Measurements from ENCODE around the gene SMYD5.
A peak's percentile ranks its signal among the peaks of the same experiment; 100 is the strongest.
"Not testable (repeated sequence)": the region's sequence is repeated elsewhere in the genome, so short reads cannot be mapped to it uniquely, and the experiment has no call there.

Gene SMYD5

GRCh38 chr2:73187549-73187948 lies 26.5 kb upstream of the SMYD5 start:
- no peak for DNase-seq (ENCODE audit: low read depth)
- TF ChIP-seq, protein P1, sequence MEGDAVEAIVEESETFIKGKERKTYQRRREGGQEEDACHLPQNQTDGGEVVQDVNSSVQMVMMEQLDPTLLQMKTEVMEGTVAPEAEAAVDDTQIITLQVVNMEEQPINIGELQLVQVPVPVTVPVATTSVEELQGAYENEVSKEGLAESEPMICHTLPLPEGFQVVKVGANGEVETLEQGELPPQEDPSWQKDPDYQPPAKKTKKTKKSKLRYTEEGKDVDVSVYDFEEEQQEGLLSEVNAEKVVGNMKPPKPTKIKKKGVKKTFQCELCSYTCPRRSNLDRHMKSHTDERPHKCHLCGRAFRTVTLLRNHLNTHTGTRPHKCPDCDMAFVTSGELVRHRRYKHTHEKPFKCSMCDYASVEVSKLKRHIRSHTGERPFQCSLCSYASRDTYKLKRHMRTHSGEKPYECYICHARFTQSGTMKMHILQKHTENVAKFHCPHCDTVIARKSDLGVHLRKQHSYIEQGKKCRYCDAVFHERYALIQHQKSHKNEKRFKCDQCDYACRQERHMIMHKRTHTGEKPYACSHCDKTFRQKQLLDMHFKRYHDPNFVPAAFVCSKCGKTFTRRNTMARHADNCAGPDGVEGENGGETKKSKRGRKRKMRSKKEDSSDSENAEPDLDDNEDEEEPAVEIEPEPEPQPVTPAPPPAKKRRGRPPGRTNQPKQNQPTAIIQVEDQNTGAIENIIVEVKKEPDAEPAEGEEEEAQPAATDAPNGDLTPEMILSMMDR (conservative IDR thresholded peaks at IDR 0.05; ENCODE audit: control insufficient read depth, insufficient read depth, low read depth, low read length), result no peak
- no peak overlapping the region for H3K4me3 ChIP-seq (ENCODE audit: control insufficient read depth, low read depth, low read length)

DNA sequence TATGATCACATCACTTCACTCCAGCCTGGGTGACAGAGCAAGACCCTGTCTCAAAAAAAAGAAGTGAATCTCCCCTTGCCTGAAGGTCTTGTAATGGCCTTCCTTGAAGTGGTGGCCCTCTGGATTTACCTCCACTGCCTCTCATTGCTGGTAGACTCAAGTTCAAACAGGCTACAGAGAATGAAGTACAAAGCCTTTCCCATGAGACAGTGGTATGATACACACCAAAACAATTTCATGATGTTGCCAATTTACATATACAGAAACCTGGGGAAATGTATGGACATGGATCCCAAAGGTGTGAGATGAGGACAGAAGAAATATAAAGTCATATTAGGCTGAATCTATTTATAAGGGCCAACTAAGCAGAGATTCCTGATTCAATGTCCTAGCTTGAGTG lies 16.5 kb upstream of the SMYD5 start:
- no peak overlapping the region for H3K4me3 ChIP-seq (ENCODE audit: control insufficient read depth, low read depth, low read length)
- TF ChIP-seq, protein P1 (conservative IDR thresholded peaks at IDR 0.05; ENCODE audit: control insufficient read depth, insufficient read depth, low read depth, low read length), result no peak
- no peak for DNase-seq (ENCODE audit: low read depth)

DNA sequence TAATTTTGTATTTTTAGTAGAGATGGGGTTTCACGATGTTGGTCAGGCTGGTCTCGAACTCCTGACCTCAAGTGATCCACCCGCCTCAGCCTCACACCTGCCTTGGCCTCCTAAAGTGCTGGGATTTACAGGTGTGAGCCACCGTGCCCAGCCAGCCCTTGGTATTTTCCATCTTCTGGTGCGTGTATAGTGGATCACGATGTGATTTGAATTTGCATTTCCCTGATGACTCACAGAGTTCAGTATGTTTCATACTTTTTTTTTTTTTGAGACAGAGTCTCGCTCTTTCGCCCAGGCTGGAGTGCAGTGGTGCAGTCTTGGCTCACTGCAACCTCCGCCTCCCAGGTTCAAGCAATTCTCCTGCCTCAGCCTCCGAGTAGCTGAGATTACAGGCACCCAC lies 13.8 kb upstream of the SMYD5 start:
- not testable (repeated sequence) for DNase-seq (ENCODE audit: low read depth); H3K4me3 ChIP-seq (ENCODE audit: control insufficient read depth, low read depth, low read length)

DNA sequence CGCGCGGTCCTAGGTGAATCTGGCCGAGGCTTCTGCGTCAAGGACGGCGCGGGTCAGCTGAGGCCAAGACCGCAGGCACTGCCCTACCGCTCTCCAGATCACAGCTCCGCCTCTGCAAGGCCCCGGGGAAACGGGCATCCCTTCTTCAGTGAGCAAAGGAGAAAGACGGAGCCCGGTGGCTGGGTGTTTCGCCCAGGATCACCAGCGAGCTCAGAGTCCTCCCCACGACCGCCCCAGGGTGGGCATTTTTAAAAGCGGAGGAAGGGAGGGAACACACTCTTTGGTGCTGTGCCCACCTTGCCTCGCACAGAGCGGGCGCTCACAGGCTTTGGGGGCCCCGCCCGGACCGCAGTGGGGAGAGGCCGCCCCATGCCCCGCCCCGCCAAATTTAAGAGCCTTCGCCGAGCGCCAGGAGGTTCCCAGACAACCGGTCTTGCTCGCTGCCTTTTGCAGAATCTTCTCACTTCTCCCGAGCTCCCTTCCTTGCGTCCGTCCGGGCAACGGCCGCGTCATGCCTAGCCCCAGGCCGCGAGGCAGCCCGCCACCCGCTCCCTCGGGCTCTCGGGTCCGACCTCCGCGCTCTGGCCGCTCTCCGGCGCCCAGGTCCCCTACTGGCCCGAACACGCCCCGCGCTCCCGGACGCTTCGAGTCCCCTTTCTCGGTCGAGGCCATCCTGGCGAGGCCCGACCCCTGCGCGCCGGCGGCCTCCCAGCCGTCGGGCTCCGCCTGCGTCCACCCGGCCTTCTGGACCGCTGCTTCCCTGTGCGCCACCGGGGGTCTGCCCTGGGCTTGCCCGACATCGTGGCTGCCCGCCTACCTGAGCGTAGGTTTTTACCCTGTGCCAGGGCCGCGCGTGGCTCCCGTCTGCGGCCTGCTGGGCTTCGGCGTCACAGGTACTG lies 11.6 kb upstream of the SMYD5 start, which contains the start of gene NOTO:
Gene NOTO, plus strand, starts transcription at position 419 of the 899 bp plus-strand sequence. Its CDS starts 93 bp downstream, at position 512.
- DNase-seq (ENCODE audit: low read depth), result peak; percentile 21
- TF ChIP-seq, protein P1 (conservative IDR thresholded peaks at IDR 0.05; ENCODE audit: control insufficient read depth, insufficient read depth, low read depth, low read length), result no peak
- no peak within 1 kb of the TSS for H3K4me3 ChIP-seq (ENCODE audit: control insufficient read depth, low read depth, low read length)

GRCh38 chr2:73203055-73203681 lies 10.9 kb upstream of the SMYD5 start:
- DNase-seq (ENCODE audit: low read depth), result no peak
- no peak overlapping the region for H3K4me3 ChIP-seq (ENCODE audit: control insufficient read depth, low read depth, low read length)

DNA sequence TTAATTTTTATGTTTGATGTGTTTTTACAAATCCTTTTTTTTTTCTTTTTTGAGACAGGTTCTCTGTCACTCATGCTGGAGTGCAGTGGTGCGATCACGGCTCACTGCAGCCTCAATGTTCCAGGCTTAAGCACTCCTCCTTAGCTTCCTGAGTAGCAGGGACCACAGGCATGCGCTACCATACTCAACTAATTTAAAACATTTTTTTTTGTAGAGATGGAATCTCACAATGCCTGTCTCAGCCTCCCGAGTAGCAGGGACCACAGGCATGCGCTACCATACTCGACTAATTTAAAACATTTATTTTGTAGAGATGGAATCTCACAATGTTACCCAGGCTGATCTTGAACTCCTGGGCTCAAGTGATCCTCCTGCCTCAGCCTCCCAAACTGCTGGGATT lies 8.4 kb upstream of the SMYD5 start:
- no peak overlapping the region for H3K4me3 ChIP-seq (ENCODE audit: control insufficient read depth, low read depth, low read length)
- DNase-seq (ENCODE audit: low read depth), result no peak
- TF ChIP-seq, protein P1 (conservative IDR thresholded peaks at IDR 0.05; ENCODE audit: control insufficient read depth, insufficient read depth, low read depth, low read length), result no peak

More at GRCh38 chr2:73203055-73203681, 10.9 kb upstream of the SMYD5 start:
- TF ChIP-seq, protein P1 (conservative IDR thresholded peaks at IDR 0.05; ENCODE audit: control insufficient read depth, insufficient read depth, low read depth, low read length), result no peak

DNA sequence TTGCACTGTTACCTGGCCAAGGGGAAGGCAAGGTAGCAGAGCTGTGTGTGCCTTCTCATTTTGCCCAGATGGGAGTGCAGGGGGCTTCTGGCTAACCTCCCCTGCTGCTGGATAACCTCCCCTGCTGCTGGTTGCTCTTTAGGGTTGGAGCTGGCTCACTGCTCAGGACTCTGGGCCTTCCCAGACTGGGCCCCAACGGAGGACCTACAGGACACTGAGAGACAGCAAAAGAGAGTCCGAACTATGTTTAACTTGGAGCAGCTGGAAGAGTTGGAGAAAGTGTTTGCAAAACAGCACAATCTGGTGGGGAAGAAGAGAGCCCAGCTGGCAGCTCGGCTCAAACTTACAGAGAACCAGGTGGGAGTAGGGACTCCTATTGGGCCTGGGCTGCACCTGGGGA lies 5.8 kb upstream of the SMYD5 start:
- no peak overlapping the region for H3K4me3 ChIP-seq (ENCODE audit: control insufficient read depth, low read depth, low read length)
- TF ChIP-seq, protein P1 (conservative IDR thresholded peaks at IDR 0.05; ENCODE audit: control insufficient read depth, insufficient read depth, low read depth, low read length), result no peak
- no peak for DNase-seq (ENCODE audit: low read depth)

Measured in fibroblast of mammary gland (primary cell).